Measurements from ENCODE around the gene ABLIM3. TPM values are rescaled to one million over a fixed set of nuclear protein-coding genes. Genes with fewer than 3 reads are reported as not detected.

Gene ABLIM3
- total and polyA plus RNA-seq, 11 donors = 43.2 to 175 (median 97.8) TPM

DNA sequence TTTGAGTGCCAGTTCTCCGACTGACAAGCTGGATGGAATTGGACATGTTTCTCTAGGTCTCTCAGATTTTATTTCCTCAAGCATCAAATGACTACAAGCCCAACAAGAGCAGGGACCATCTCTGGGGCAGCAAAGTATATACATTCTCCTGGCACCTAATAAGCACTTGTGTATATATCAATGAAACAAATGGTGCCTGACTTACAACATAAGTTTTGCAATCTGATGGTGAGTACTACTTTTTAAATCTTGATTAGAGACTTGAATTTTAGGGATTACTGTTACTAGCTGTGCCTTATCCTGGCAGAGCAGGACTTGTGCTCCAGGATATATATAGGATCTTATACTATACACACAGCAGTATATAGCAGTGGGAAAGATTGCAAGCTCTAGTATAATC, 8.8 kb upstream of the ABLIM3 start:
- Histone ChIP-seq H3K27ac (no peak overlapping the region), H3K27me3 (no peaks in the 10 kb centered on the region), H3K9me3 (no peaks in the 10 kb centered on the region), H3K36me3 (no peaks in the 10 kb centered on the region), H3K4me1 (peaks cover 0 to 50% (median 24%) of the 10 kb centered on the region in 12 donors), H3K4me3 (no peak overlapping the region)
- DNase-seq = no peak
- intact Hi-C loops (cut with DNase I) = loop anchor here in 5 of 10 donors (1.0 to 10.0 kb wide), 6 partner anchors 92 to 242 kb away; partner anchors contain the start of genes GRPEL2 (in 1 of the 5) and IL17B (in 1 of the 5)
- whole genome bisulfite sequencing, 4 donors = 83 to 100% (median 88%) methylated on average over 1 of the region's 1 CpG
- no peak for TF ChIP-seq POLR2A (IDR thresholded peaks at IDR 0.05)
- TF ChIP-seq, protein P1, sequence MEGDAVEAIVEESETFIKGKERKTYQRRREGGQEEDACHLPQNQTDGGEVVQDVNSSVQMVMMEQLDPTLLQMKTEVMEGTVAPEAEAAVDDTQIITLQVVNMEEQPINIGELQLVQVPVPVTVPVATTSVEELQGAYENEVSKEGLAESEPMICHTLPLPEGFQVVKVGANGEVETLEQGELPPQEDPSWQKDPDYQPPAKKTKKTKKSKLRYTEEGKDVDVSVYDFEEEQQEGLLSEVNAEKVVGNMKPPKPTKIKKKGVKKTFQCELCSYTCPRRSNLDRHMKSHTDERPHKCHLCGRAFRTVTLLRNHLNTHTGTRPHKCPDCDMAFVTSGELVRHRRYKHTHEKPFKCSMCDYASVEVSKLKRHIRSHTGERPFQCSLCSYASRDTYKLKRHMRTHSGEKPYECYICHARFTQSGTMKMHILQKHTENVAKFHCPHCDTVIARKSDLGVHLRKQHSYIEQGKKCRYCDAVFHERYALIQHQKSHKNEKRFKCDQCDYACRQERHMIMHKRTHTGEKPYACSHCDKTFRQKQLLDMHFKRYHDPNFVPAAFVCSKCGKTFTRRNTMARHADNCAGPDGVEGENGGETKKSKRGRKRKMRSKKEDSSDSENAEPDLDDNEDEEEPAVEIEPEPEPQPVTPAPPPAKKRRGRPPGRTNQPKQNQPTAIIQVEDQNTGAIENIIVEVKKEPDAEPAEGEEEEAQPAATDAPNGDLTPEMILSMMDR (IDR thresholded peaks at IDR 0.05) = no peak
- ATAC-seq = no peak

DNA sequence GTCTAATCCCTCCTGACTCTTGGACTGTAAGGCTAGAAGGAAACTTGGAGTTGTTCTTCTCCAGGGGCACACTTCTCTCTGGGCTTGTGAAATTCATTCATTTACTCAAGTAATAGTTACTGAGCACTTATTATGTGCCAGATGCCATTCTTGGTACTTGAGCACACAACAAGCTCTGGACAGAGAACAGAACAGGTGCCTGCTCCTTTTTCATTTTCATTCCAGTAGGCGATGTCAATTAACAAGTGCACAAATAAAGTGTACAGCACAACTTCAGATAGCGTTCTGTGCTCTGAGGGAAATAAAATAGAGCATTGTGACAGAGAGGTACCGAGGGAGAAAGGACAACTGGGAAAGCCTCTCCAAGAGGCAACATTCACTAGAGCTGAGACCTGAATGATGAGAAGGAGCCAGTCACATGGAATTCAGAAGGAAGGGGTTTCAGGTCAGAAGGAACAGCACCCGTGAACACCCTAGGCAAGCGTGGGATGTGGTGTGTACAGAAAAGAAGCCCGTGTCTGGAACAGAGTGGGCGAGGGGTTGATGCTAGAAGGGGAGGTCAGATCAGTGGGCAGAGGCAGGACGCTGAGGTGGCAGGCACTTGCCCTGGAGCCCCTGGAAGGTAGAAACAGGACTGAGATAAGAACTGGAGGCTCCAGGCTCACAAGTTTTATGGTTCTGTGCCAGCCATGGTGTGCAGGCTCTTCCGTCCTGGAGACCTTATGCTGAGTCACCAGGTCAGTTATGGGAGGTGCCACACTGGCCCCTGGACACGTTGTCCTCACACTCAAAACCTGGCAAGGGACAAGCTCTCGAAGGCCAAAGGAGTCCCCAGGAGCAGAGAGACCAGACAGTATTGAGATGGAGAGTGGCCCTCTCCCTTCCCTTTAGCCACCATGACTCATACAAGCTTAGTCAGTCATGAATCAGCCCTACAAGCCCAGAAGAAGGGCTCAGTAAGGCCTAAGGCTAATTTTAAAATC, 7.2 kb upstream of the ABLIM3 start:
- intact Hi-C loops (cut with DNase I) = loop anchor here in 4 of 10 donors (2.0 to 10.0 kb wide), 6 partner anchors 89 to 241 kb away; partner anchors contain the start of genes GRPEL2 (in 1 of the 4) and IL17B (in 1 of the 4)
- ATAC-seq = peak; percentile 83 to 94 (median 90)

DNA sequence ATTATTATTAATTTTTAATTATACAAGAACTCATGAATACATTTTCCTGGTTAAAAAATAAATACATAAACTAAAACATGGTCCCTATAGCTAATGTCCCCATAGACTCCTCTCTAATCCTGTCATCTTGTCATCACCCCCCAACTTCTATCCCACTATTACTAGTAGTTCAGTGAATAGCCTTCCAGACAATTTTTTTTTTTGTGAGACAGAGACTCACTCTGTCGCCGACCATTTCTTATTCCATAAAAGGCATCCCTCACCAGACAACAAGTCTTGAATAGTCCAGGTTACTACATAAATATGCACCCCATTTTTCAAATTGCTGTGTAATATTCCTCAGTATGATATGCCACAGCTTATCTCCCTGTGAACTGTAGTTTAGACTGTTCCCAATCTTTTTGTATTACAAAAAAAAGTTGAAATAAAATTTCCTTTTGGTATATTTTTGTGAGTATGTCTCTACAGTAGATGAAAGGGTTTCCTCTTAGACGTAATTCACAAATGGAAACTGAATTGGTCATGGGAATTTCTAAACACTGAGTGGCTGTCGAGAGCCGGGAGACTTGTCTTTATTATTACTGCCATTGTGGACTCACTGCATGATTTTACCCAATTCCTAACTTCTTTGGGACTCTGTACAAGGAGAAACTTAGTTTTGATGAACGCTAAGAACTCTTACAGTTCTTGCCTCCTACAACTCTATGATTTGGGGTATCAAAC, 6.4 kb upstream of the ABLIM3 start:
- no peaks in the 10 kb centered on the region for H3K27me3 ChIP-seq
- DNase-seq (no peak), ATAC-seq (peak in 1 of 4 donors; percentile 16)
- 77% methylated on average over 6 of the region's 6 CpGs for WGBS, 4 donors
- no peak for TF ChIP-seq POLR2A (IDR thresholded peaks at IDR 0.05)
- TF ChIP-seq, protein P1 (IDR thresholded peaks at IDR 0.05) = no peak
- H3K9me3 ChIP-seq = no peaks in the 10 kb centered on the region
- H3K36me3 ChIP-seq = no peaks in the 10 kb centered on the region
- intact Hi-C loops (cut with DNase I) = loop anchor here in 5 of 10 donors (2.0 to 10.0 kb wide), 6 partner anchors 88 to 240 kb away; partner anchors contain the start of genes GRPEL2 (in 1 of the 5) and IL17B (in 1 of the 5)
- H3K27ac ChIP-seq = peak overlapping the region in 11 of 12 donors; percentile 18 to 95 (median 63)
- H3K4me3 ChIP-seq = no peak overlapping the region
- H3K4me1 ChIP-seq = peaks cover 0 to 58% (median 27%) of the 10 kb centered on the region in 12 donors

More for the DNA sequence above, 7.2 kb upstream of the ABLIM3 start:
- H3K4me1 ChIP-seq = peaks cover 0 to 60% (median 26%) of the 10 kb centered on the region in 12 donors
- 55 to 65% (median 58%) methylated on average over 11 of the region's 11 CpGs for WGBS, 4 donors
- no peak overlapping the region for H3K4me3 ChIP-seq
- TF ChIP-seq POLR2A (IDR thresholded peaks at IDR 0.05) = no peak
- TF ChIP-seq, protein P1 (IDR thresholded peaks at IDR 0.05) = no peak
- H3K27me3 ChIP-seq = no peaks in the 10 kb centered on the region
- no peaks in the 10 kb centered on the region for H3K9me3 ChIP-seq
- peak in 3 of 5 donors; percentile 60 to 92 (median 82) for DNase-seq
- peak overlapping the region in 11 of 12 donors; percentile 18 to 95 (median 49) for H3K27ac ChIP-seq
- H3K36me3 ChIP-seq = no peaks in the 10 kb centered on the region
